HG03139 (cell line): ENCODE results near the gene DNAH17.
"Not testable (repeated sequence)": the region's sequence is repeated elsewhere in the genome, so short reads cannot be mapped to it uniquely, and the experiment has no call there.

Source experiments
- ATAC-seq: cut with Tn5 transposase; IDR thresholded peaks from one replicate; pipeline ENCODE4 v1.9.1; 2021; ENCODE audit not compliant: unreplicated experiment

The DNAH17 gene

GRCh38 chr17:78526231-78527025, 50.8 kb downstream of the DNAH17 start:
- no peak for ATAC-seq

- no peak for ATAC-seq
Measured at GRCh38 chr17:78525511-78526160, 51.6 kb downstream of the DNAH17 start.

- ATAC-seq = no peak
Measured at GRCh38 chr17:78524870-78525510, 52.2 kb downstream of the DNAH17 start.

GRCh38 chr17:78523934-78524655, 53.1 kb downstream of the DNAH17 start:
- no peak for ATAC-seq

DNA sequence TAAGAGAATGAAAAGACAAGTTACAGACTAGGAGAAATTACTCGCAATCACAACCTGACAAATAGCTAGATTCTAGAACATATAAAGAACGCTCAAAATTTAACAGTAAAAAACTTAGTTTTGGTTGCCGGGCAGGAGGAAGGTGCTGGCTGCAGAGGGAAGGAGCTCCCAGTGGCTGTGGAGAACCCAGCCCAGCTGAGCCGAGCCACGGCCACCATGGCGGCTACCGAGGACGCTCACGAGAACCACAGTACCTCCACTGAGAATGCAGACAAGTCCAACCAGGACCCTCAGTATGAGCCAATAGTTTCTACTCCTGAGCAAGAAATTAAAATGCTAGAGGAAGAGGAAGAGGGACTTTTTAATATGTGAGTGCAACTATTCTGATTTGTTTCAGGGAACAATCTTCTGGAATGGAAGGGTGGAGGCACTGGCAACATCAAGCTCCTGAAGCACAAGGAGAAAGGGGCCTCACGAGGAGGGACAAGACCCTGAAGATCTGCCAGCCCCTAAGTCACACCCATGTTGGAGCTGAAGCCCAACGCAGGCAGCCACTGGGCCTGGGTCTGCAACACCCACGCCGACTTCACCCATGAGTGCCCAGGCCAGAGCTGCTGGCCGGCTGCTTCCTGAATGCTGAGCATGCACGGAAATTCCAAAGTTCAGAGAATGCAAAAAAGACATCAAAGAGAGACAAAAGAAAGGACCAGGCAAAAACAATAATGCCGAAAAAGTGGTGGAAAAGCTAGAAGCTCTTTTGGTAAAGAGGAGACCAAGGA, 55.0 kb downstream of the DNAH17 start:
- no peak for ATAC-seq

DNA sequence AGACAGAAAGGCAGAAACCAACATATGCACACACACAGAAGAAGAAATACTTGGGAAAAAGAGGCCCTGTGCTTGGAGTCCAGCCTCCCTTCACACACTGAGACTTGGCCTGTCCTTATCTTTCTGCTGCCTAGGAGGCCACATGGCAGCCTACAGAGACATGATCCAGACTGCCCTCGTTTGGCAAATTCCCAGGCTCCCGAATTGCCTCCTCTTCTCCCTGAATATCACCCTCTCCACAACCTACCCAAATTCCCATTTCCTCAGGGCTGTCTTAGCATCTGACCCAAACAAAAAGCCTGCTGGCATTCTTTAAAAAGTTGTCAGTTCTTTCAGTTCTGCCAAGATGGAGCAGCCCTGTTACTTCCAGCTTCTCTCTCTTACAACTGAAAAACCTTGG, 59.8 kb downstream of the DNAH17 start:
- no peak for ATAC-seq

- no peak for ATAC-seq
Measured at GRCh38 chr17:78515480-78515879, 61.7 kb downstream of the DNAH17 start.

DNA sequence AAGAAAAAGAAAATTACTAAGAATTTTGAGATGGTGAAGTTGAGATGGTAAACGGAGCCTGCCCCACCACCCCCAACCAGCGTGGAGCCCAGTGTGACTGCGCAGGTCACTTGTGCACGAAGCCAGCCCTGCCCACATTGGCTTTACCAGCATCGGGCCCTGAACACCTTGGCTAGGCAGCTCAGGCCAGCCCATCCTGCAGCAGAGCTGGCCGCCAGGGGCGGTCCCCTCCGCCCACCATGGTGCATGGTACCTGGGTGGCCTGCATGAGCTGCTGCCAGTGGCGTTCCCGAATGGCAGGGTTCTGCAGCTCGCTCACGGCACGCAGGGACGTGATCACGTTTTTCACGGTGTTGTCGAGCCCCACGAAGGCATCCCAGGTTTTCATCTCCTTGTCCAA, 62.7 kb downstream of the DNAH17 start:
- no peak for ATAC-seq

GRCh38 chr17:78512976-78513375, 64.2 kb downstream of the DNAH17 start:
- no peak for ATAC-seq

DNA sequence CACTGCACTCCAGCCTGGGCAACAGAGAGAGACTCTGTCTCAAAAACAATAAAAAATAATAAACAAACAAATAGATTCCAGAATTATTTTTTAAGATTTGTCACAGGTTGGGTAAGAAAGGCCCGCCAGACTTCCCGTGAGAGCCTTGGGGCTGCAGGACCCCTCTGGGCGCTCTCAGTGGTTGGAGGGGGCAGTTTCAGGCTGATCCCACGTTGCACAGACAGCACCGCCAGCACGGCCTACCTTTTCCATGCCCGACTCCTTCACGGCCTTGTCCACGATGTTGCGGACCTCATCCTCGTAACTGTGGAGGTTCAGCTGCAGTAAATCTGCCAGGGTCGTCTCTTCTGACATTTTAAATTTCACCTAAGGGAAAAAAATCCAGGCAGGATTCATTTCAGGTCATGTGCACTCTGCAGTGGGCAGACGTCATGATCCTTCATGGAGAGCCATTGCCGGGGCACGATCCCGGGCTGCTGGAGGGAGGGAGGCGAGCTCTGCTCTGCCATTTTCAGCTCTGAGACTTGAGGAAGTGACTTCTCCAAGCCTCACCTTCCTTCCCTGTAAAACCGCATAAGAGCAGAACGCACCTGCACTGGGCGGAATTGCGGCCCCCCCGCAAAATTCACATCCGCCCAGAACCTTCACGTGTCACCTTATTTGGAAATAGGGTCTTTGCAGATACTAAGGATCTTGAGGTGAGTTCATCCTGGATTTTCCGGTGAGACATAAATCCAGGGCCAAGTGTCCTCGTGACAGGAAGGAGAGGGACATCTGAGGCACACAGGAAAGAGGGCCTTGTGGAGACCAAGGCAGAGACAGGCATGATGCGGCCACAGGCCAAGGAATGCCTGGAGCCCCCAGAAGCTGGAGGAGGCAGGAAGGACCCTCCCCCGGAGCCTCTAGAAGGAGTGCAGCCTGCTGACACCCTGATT, 66.8 kb downstream of the DNAH17 start:
- no peak for ATAC-seq

DNA sequence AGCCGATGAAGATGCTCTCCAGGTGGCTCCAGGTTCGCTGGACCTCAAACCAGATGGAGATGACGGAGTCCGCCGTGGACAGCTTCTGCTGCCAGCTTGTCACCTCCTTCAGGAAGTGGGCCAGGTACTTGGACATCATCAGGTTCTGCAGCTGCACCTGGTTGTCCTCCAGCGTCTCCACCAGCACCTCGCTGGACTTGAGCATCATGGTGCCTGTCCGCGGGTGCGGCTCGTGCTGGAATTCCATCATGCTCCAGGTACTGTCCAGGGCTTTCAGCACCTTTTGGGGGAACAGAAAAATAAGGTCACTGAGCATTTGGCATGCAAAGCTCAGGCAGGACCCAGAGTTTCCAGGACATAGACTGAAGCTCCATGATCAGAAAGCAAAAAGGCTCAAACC, 69.7 kb downstream of the DNAH17 start:
- no peak for ATAC-seq

DNA sequence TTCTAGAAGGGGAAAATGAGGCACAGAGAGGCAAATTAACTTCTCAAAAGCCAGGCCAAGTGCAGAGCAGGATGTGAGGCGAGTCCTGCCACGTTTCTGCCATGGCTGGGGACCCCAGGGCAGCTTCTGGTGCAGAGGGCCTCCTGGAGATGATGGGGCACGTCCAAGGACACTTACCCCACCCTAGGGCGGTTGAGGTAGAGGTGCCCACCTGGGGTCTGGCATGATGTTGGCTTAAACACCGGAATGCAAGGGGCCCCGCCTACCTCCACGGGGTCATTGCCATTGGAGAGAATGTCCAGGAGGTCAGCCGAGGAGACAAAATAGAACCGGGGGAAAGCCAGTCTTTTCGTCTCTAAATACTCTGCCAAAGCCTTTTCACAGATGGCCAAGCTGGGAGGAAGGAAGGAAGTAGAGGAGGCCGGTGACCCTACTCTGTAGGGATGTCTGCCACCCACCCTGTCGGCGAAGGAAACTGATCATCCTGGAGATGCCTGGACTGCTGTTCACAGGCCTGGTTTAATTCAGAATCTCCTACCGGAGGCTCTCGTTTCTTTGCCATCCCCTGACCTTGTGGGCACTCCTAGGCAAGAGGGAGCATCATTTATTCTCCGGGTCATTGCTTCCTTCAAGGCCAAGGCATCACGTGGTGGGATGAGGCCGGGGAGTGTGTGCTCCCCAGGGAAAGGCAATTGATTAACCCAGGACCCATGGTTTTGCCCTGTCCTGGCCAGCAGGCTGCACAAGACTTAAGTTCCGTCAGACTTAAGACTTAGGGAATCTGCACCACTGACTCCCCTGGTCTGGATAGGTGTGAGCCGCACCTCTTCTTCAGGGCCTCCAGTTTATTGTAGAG, 70.5 kb downstream of the DNAH17 start:
- no peak for ATAC-seq

DNA sequence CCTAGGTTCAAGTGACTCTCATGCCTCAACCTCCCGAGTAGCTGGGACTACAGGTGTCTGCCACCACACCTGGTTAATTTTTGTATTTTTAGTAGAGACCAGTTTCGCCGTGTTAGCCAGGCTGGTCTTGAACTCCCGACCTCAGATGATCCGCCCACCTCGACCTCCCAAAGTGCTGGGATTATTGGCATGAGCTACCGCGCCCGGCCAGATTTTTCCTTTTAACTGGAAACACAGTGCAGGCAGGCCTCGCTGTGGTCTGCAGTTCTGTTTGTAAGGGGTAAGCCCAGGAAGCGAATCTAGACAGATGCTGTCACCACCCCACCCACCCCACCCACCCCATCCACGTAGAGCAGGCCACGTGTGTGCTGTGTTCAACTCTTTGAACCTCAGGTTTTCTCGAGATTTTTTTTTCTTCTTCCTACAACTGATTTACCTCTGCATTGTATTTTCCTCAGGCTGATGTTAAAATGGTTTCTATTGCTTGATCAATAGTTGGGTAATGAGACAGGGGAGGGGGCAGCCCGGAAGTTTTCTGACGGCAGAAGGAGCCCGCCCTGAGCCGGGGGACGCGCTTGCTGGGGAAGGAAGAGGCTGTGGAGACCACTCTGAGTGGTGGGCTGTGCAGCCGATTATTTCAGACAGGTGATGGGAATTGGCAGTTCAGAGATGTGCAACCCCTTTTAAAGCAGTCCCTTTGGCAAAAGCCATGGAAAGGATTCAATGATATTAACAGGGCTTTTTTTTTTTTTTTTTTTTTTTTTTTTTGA, 72.9 kb downstream of the DNAH17 start:
- no peak for ATAC-seq

- ATAC-seq = not testable (repeated sequence)
Measured at GRCh38 chr17:78503388-78503787, 73.8 kb downstream of the DNAH17 start.

DNA sequence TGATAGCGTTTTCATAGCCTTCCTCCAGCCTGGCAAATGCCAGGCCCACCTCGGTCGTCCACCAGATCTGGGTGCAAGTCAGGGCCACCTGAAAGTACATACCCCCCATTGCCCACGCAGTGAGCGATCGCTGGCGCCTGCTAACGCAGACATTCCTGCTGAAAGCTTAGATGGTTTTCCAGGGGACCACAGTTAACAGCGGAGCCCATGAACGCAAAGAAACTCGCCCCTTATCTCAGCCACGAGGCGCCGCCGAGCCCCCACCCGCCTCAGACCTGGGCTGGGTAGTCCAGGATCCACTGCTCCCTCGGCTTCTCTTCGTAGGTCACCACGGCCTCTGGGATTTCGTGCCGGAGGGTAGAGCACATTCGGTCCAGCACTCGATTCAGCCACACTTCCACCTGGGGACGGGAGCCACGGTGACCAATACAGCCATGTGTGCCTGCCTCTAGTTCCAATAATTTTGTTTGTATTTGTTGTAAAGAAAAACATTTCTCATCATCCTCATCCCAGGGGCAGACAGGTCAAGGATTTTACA, 74.5 kb downstream of the DNAH17 start:
- no peak for ATAC-seq

- no peak for ATAC-seq
Measured at GRCh38 chr17:78501241-78502036, 75.8 kb downstream of the DNAH17 start.

- no peak for ATAC-seq
Measured at GRCh38 chr17:78500806-78501205, 76.4 kb downstream of the DNAH17 start.
